AG09319 (cell line): ENCODE results near the gene ZNF653.

ENCODE experiments used
- DNase-seq: peaks from one replicate; pipeline ENCODE4 v3.0.0-alpha.2; 2010; ENCODE audit warnings: low read depth; ENCODE audit errors: extremely low read depth
- CTCF ChIP-seq: IDR thresholded peaks from 2 replicates; pipeline ENCODE4 v1.5.1; 2011; ENCODE audit warnings: low read depth, mild to moderate bottlenecking, inconsistent platforms, low read length, moderate library complexity

Gene ZNF653

GRCh38 chr19:11549386-11549953, 43.8 kb upstream of the ZNF653 start:
- no peak for DNase-seq
- no peak for TF ChIP-seq CTCF

DNA sequence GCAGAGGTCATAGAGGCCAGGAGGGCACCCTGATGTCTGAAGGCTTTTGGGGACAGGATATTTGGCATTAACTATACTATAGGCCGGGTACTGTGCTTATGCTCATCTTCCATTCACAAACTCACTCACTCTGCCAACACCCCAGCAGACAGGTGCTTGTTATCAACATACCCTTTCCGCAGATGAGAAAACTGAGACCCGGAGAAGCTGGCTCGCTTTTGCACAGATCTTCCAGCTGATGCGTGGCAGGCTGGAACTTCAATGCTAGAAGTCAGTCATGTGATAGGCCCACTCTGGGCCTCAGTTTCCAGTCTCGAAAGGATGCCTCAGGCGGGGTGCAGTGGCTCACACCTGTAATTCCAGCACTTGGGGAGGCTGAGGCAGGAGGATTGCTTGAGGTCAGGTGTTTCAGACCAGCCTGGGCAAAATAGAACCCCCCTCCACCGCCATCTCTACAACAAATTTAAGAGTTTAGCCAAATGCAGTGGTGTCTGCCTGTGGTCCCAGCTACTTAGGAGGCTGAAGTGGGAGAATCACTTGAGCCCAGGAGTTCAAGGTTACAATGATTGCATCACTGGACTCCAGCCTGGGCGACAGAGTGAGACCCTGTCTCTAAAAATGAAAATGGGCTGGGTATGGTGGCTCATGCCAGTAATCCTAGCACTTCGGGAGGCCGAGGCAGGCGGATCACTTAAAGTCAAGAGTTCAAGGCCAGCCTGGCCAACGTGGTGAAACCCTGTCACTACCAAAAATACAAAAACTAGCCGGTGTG, 42.5 kb upstream of the ZNF653 start:
- TF ChIP-seq CTCF, result no peak
- no peak for DNase-seq

DNA sequence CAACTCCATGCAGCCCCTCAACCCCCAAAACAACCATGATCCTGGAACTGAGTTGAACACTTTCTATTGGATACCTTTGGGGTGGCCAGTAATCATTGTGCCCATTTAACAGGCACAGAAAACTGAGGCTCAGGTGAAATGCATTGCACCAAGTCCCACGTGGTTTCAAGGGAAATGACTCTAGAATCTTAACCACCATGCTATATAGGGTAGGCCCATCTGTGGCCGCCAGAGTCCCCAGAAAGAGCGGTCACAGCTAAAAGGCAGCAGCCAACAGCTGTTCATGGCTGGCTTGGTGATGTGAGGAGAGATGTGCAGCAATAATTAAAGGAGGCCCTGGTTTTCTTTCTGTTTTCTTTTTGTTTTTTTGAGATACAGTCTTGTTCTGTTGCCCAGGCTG, 35.6 kb upstream of the ZNF653 start:
- DNase-seq, result no peak

DNA sequence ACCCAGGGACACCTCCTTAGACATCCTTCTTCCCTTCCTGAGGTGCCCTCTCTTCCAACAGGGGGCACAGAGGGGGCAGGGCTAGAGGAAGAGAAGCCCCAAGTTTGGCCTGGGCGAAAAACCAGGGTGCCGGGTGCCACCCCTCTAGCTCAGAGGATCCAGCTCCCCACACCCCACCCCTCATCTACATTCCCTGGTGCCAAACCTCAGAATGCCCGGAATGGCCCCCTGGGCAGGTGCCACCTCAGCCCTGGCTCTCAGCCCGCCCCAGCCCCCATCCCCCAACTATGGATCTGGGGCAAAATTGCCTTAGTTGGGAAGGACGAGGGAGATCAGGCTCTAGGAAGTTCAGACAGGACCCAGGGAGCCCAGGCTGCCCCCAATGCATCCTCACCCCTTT, 35.0 kb upstream of the ZNF653 start:
- DNase-seq, result no peak
- no peak for TF ChIP-seq CTCF

More for the DNA sequence above, 35.6 kb upstream of the ZNF653 start:
- no peak for TF ChIP-seq CTCF

DNA sequence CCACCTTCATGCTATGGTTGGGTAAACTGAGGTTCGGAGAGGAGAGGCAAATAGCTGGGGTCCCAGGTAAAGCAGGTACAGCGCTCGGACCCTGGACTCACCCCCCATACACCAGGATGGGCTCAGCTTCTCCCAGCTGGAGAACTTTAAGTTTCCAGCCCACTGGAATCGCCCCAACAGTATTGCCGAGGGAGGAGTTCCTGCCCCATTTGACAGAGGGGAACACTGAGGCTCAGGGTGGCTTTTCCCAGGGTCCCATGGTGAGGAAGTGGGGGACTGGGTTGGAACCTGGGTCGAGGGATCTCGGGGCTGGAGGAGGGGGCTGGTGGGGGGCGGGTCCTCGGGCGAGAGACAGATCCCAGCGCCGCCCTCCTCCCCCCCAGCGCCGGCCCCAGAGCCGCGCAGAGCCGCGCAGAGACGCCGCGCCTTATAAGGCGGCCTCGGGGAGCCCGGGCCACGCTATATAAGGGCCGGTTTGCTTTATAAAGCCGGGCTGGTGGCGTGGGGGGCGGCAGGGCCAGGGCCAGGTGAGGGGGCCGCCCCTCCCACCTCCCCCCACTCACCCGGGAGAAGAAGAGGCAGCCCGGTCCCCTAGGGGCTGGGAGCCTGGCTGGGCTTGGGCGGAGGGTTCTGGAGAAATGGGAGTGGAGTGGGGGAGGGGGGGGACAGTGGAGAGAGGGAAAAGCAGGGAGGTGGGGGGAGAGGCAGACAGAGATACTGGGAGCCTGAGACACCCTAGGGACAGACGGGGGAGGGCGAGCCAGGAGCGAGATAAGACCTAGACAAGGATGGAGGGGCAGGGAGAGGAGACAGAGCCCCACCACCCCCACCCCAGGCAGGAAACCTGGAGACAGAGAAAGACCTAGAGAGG, 34.1 kb upstream of the ZNF653 start:
- no peak for TF ChIP-seq CTCF
- DNase-seq, result no peak

- peak; percentile 28 for DNase-seq
- no peak for TF ChIP-seq CTCF
Measured at GRCh38 chr19:11538232-11539036, 32.8 kb upstream of the ZNF653 start, which contains the start of gene CNN1. TSS of gene CNN1 (plus strand) at chr19:11538851. CDS start at chr19:11538928, 77 bp downstream.
